ENCODE measurements around the gene SMAP2.

SMAP2 gene

GRCh38 chr1:40391688-40392145 lies 18.2 kb downstream of the SMAP2 start:
- no peak for DNase-seq

- DNase-seq: no peak
Measured at GRCh38 chr1:40392221-40392620, 18.7 kb downstream of the SMAP2 start.

- no peak for DNase-seq
Measured at GRCh38 chr1:40393173-40393572, 19.6 kb downstream of the SMAP2 start.

- no peak for DNase-seq
Measured at GRCh38 chr1:40394491-40395172, 21.1 kb downstream of the SMAP2 start.

GRCh38 chr1:40395190-40396175 lies 22.0 kb downstream of the SMAP2 start:
- no peak for DNase-seq

GRCh38 chr1:40396420-40396819 lies 22.9 kb downstream of the SMAP2 start:
- DNase-seq: no peak

GRCh38 chr1:40397258-40397657 lies 23.7 kb downstream of the SMAP2 start:
- no peak for DNase-seq

- no peak for DNase-seq
Measured at GRCh38 chr1:40399984-40400704, 26.6 kb downstream of the SMAP2 start.

- no peak for DNase-seq
Measured at GRCh38 chr1:40401473-40402201, 28.1 kb downstream of the SMAP2 start.

- no peak for DNase-seq
Measured at GRCh38 chr1:40404670-40405462, 31.3 kb downstream of the SMAP2 start.

- DNase-seq: no peak
Measured at GRCh38 chr1:40405812-40406211, 32.3 kb downstream of the SMAP2 start.

GRCh38 chr1:40407453-40407852 lies 33.9 kb downstream of the SMAP2 start:
- no peak for DNase-seq

- DNase-seq: no peak
Measured at GRCh38 chr1:40409467-40409866, 35.9 kb downstream of the SMAP2 start.

- DNase-seq: no peak
Measured at GRCh38 chr1:40411294-40411693, 37.8 kb downstream of the SMAP2 start.

GRCh38 chr1:40411843-40412242 lies 38.3 kb downstream of the SMAP2 start:
- no peak for DNase-seq

- no peak for DNase-seq
Measured at GRCh38 chr1:40413527-40414252, 40.2 kb downstream of the SMAP2 start.

- DNase-seq: no peak
Measured at GRCh38 chr1:40414331-40414730, 40.8 kb downstream of the SMAP2 start.

GRCh38 chr1:40416709-40417108 lies 43.2 kb downstream of the SMAP2 start:
- DNase-seq: no peak

- DNase-seq: no peak
Measured at GRCh38 chr1:40421431-40422384, 48.2 kb downstream of the SMAP2 start.

Measured in stimulated activated CD4-positive, alpha-beta T cell treated with anti-CD3 and anti-CD28 coated beads, Interleukin-2, amount 100 ng/mL, for 48 hours (primary cell).